ENCODE results near the gene NMS. TPM values are rescaled to one million over a fixed set of nuclear protein-coding genes. Genes with fewer than 3 reads are reported as not detected.

Gene NMS, protein sequence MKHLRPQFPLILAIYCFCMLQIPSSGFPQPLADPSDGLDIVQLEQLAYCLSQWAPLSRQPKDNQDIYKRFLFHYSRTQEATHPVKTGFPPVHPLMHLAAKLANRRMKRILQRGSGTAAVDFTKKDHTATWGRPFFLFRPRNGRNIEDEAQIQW
- not detected in 2 replicates for total RNA-seq

GRCh38 chr2:100470182-100470581 is at the start of gene NMS:
TSS of gene NMS (plus strand) at chr2:100470482. CDS start at chr2:100470489, 7 bp downstream.

Other genes with a start within 250 kb of the NMS start
- 6.5 and 7.6 TPM in 2 replicates for gene LONRF2, start 148.0 kb upstream of the NMS start, total RNA-seq
- gene CHST10, start 52.8 kb upstream of the NMS start, total RNA-seq: 11.0 and 14.2 TPM in 2 replicates
- gene PDCL3, start 92.5 kb downstream of the NMS start, total RNA-seq: 18.4 and 25.8 TPM in 2 replicates

Data from uterine smooth muscle cell (primary cell).